NCI-H2081 treated with DMSO at 0.1 percent for 48 hours (cell line): ENCODE results near the gene B4GALNT2.
"Not testable (repeated sequence)": the region's sequence is repeated elsewhere in the genome, so short reads cannot be mapped to it uniquely, and the experiment has no call there.

Experiments
- DNase-seq: peaks from one replicate; lab custom pipeline; 2025; lab: John Stamatoyannopoulos, UW

B4GALNT2 gene

GRCh38 chr17:49132699-49133364, at the start of gene B4GALNT2:
TSS of gene B4GALNT2 (plus strand) at chr17:49132769. CDS start at chr17:49132793, 24 bp downstream.
- no peak for DNase-seq

- DNase-seq = not testable (repeated sequence)
These were observed 47.5 kb upstream of the B4GALNT2 start for GRCh38 chr17:49085046-49085445.

- DNase-seq = no peak
These were observed 46.8 kb upstream of the B4GALNT2 start for GRCh38 chr17:49085565-49086315.

GRCh38 chr17:49086316-49086605, 46.3 kb upstream of the B4GALNT2 start:
- DNase-seq = no peak

- no peak for DNase-seq
These were observed 45.9 kb upstream of the B4GALNT2 start for GRCh38 chr17:49086649-49087048.

- DNase-seq = no peak
These were observed 43.5 kb upstream of the B4GALNT2 start for GRCh38 chr17:49089094-49089493.

- no peak for DNase-seq
These were observed 41.5 kb upstream of the B4GALNT2 start for GRCh38 chr17:49090878-49091594.

- no peak for DNase-seq
These were observed 39.4 kb upstream of the B4GALNT2 start for GRCh38 chr17:49093131-49093530.

- DNase-seq = no peak
These were observed 32.0 kb upstream of the B4GALNT2 start for GRCh38 chr17:49100601-49101000.

GRCh38 chr17:49101054-49101534, 31.5 kb upstream of the B4GALNT2 start:
- no peak for DNase-seq

GRCh38 chr17:49103360-49103759, 29.2 kb upstream of the B4GALNT2 start:
- not testable (repeated sequence) for DNase-seq

GRCh38 chr17:49104511-49105074, 28.0 kb upstream of the B4GALNT2 start:
- DNase-seq = no peak

GRCh38 chr17:49106321-49107210, 26.0 kb upstream of the B4GALNT2 start:
- no peak for DNase-seq

- no peak for DNase-seq
These were observed 25.4 kb upstream of the B4GALNT2 start for GRCh38 chr17:49107211-49107557.

- DNase-seq = no peak
These were observed 24.3 kb upstream of the B4GALNT2 start for GRCh38 chr17:49108318-49108717.

- DNase-seq = no peak
These were observed 22.1 kb upstream of the B4GALNT2 start for GRCh38 chr17:49110509-49110908.

GRCh38 chr17:49111934-49112333, 20.6 kb upstream of the B4GALNT2 start:
- DNase-seq = no peak

GRCh38 chr17:49112936-49113335, 19.6 kb upstream of the B4GALNT2 start:
- DNase-seq = no peak

- DNase-seq = no peak
These were observed 17.9 kb upstream of the B4GALNT2 start for GRCh38 chr17:49114703-49115102.

GRCh38 chr17:49117587-49118230, 14.9 kb upstream of the B4GALNT2 start:
- no peak for DNase-seq

GRCh38 chr17:49120166-49120565, 12.4 kb upstream of the B4GALNT2 start:
- no peak for DNase-seq
